ENCODE results near the gene ARHGEF4.
A peak's percentile ranks its signal among the peaks of the same experiment; 100 is the strongest.

The ARHGEF4 gene

DNA sequence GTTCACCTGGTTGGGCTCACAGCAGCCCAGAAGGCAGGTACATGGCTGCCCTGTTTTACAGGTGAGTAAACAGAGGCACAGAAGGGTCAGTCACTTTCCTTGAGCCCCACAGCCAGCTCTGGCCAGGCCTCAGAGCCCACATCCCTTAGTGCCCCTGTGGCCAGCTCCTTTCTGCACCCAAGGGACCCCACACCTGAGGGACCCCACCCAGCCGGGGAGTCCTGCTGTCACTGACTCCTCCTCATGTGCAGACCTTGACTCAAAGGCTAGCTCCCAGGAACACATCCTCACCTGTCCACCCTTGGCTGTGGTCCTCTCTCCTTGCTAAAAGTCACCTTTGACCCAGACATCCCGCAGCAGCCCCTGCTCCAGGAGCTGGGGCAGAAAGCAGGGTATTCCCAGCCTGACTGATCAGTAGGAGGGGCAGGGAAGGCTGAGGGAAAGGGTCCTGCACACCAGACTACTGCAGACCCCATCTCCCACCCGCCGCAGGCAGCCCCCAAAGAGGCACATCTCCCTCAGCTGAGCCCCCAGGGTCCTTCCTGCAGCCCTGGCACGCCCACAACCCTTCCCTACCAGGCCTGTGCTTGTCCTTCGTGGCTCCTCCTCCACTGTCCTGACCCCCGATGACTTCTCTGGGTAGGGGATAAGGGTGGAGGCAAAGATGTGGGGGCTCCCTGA lies 9.8 kb upstream of the ARHGEF4 start:
- no peak overlapping the region for H3K4me3 ChIP-seq (ENCODE audit: low read length)
- DNase-seq (ENCODE audit: low read depth), result no peak
- TF ChIP-seq, protein P1, sequence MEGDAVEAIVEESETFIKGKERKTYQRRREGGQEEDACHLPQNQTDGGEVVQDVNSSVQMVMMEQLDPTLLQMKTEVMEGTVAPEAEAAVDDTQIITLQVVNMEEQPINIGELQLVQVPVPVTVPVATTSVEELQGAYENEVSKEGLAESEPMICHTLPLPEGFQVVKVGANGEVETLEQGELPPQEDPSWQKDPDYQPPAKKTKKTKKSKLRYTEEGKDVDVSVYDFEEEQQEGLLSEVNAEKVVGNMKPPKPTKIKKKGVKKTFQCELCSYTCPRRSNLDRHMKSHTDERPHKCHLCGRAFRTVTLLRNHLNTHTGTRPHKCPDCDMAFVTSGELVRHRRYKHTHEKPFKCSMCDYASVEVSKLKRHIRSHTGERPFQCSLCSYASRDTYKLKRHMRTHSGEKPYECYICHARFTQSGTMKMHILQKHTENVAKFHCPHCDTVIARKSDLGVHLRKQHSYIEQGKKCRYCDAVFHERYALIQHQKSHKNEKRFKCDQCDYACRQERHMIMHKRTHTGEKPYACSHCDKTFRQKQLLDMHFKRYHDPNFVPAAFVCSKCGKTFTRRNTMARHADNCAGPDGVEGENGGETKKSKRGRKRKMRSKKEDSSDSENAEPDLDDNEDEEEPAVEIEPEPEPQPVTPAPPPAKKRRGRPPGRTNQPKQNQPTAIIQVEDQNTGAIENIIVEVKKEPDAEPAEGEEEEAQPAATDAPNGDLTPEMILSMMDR (IDR thresholded peaks at IDR 0.05; ENCODE audit: insufficient read depth, low read depth, low read length, missing control alignments), result no peak

GRCh38 chr2:130827502-130828251 lies 9.0 kb upstream of the ARHGEF4 start:
- TF ChIP-seq, protein P1 (IDR thresholded peaks at IDR 0.05; ENCODE audit: insufficient read depth, low read depth, low read length, missing control alignments), result no peak
- peak; percentile 82 for DNase-seq (ENCODE audit: low read depth)
- H3K4me3 ChIP-seq (ENCODE audit: low read length), result no peak overlapping the region

DNA sequence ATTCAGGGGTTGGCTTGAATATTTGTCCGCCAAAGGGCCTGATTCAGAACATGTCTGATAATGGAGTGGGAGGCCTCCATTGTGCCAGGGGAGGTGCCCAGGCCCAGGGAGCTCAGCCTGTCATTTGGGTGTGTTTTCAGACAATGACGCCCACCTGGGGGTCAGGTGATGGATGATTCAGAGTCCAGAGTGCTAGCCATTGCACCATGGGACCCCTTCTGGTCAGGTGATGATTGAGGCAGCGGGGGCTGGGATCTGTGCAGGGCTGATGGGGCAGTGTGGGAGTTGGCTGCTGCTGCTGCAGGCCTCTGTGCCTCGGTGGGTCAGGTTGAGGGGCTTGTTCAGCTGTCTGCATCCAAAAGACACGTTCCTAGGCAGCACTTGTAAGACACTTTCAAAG lies 8.3 kb upstream of the ARHGEF4 start:
- peak; percentile 45 for DNase-seq (ENCODE audit: low read depth)
- TF ChIP-seq, protein P1 (IDR thresholded peaks at IDR 0.05; ENCODE audit: insufficient read depth, low read depth, low read length, missing control alignments), result no peak
- H3K4me3 ChIP-seq (ENCODE audit: low read length), result no peak overlapping the region

GRCh38 chr2:130829015-130829414 lies 7.7 kb upstream of the ARHGEF4 start:
- TF ChIP-seq, protein P1 (IDR thresholded peaks at IDR 0.05; ENCODE audit: insufficient read depth, low read depth, low read length, missing control alignments), result no peak
- peak; percentile 97 for DNase-seq (ENCODE audit: low read depth)
- no peak overlapping the region for H3K4me3 ChIP-seq (ENCODE audit: low read length)

- no peak for DNase-seq (ENCODE audit: low read depth)
- TF ChIP-seq, protein P1 (IDR thresholded peaks at IDR 0.05; ENCODE audit: insufficient read depth, low read depth, low read length, missing control alignments), result no peak
- no peak overlapping the region for H3K4me3 ChIP-seq (ENCODE audit: low read length)
Observed at GRCh38 chr2:130830538-130830937, 6.2 kb upstream of the ARHGEF4 start.

DNA sequence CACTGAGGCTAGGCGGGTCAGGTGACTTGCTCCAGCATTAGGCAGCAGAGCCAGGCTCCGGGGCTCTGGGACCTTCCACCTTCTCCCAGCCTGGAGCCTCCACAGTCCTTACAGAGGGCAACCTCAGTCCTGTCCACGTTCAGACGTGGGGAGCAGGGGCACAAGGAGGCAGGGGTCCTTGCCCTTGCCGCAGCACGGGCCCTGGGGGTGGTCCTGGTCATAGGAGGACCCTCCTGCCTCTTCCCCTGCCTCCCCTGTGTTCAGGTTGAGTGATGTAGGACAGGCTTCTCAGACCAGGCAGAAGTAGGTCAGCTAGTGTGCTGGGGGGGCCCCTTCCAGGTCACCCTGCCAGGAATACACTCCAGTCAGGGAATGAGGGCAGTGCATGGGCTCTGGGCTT lies 5.4 kb upstream of the ARHGEF4 start:
- DNase-seq (ENCODE audit: low read depth), result no peak
- H3K4me3 ChIP-seq (ENCODE audit: low read length), result no peak overlapping the region
- TF ChIP-seq, protein P1 (IDR thresholded peaks at IDR 0.05; ENCODE audit: insufficient read depth, low read depth, low read length, missing control alignments), result no peak
